K562 (cell line): ENCODE results near the gene CCN6. TPM values are rescaled to one million over a fixed set of nuclear protein-coding genes. Genes with fewer than 3 reads are reported as not detected.

Experiments used
- ATAC-seq: fragments of 200-7000 bp; cut with Tn5 transposase; 3 replicates; pipeline ENCODE4 v1.9.1; 2020; ENCODE audit warnings: moderate library complexity
- BruUV-seq: library from RNA; stranded (reverse); fragments of 400-500 nt; replicated peaks from 2 replicates; lab custom pipeline; 2021; lab: Mats Ljungman, UMichigan
- CTCF ChIA-PET: fragments of 300-600 bp; formaldehyde crosslinking; extraction: SDS; loops from one replicate; lab custom pipeline; 2021; ENCODE audit warnings: low intra/inter-chr PET ratio; lab: Yijun Ruan, JAX
- POLR2A ChIA-PET: fragments of 300-600, 350-650 bp; sonication (Branson Sonifier 250); formaldehyde crosslinking; extraction: SDS; loops from one replicate; lab custom pipeline; 2021; ENCODE audit warnings: antibody characterized with exemption, inconsistent platforms; lab: Yijun Ruan, JAX
- DNase-seq, 4 experiments: peaks; one replicate each; pipeline versions ENCODE4 v3.0.0 to v3.0.0-alpha.2; 2011 to 2018; ENCODE audit warnings: low spot score in 3 of 4, mixed read lengths in 3 of 4; ENCODE audit errors: extremely low read depth in 1 of 4
- FAIRE-seq: peaks from 2 replicates; lab custom pipeline; 2011; peaks lifted over from hg19 to GRCh38; lab: Jason Lieb, UNC
- H2AFZ ChIP-seq: 2 replicates; pipeline ENCODE4 v1.6.0; 2011; ENCODE audit warnings: low read depth, low read length, control low read depth, inconsistent platforms
- H3K27ac ChIP-seq: fragments of 200-600 bp; 3 replicates; pipeline ENCODE4 v1.8.0; 2011; ENCODE audit warnings: low read depth, mild to moderate bottlenecking, control low read depth, inconsistent platforms, low read length, moderate library complexity, mixed read lengths; ENCODE audit errors: extremely low read depth
- H3K27me3 ChIP-seq, 2 experiments: fragments of 300-600 bp in 1 of 2; 2 replicates in 1 of 2; 3 replicates in 1 of 2; pipeline versions ENCODE4 v1.6.0 to v1.8.0; 2011; ENCODE audit warnings: inconsistent platforms in 2 of 2, low read length in 2 of 2, mild to moderate bottlenecking in 1 of 2, mixed read lengths in 1 of 2, moderate library complexity in 1 of 2; ENCODE audit not compliant: control insufficient read depth in 2 of 2, insufficient read depth in 2 of 2
- H3K36me3 ChIP-seq: fragments of 300-600 bp; 3 replicates; pipeline ENCODE4 v1.8.0; 2011; ENCODE audit warnings: mild to moderate bottlenecking, low read length, inconsistent platforms; ENCODE audit not compliant: control insufficient read depth, insufficient read depth
- H3K4me1 ChIP-seq, 2 experiments: fragments of 200-600 bp in 1 of 2; replicated peaks in 1 of 2; 2 replicates in 1 of 2; 3 replicates in 1 of 2; pipeline versions ENCODE4 v1.5.1 to v1.8.0; 2011; ENCODE audit warnings: inconsistent platforms in 2 of 2, low read length in 2 of 2, mild to moderate bottlenecking in 1 of 2, mixed read lengths in 1 of 2, moderate library complexity in 1 of 2; ENCODE audit not compliant: control insufficient read depth in 2 of 2, insufficient read depth in 2 of 2
- H3K4me2 ChIP-seq: 2 replicates; pipeline ENCODE4 v1.6.1; 2011; ENCODE audit warnings: low read length, control low read depth, inconsistent platforms, mixed read lengths; ENCODE audit not compliant: insufficient read depth
- H3K4me3 ChIP-seq: fragments of 200-600 bp; sonication (generic), shearing (Covaris generic); 2 replicates; pipeline ENCODE4 v1.5.1; 2016; ENCODE audit warnings: control low read depth, inconsistent platforms
- H3K79me2 ChIP-seq: fragments of 200-600 bp; 3 replicates; pipeline ENCODE4 v1.8.0; 2011; ENCODE audit warnings: low read length, inconsistent platforms; ENCODE audit not compliant: control insufficient read depth, insufficient read depth
- H3K9ac ChIP-seq, 2 experiments: 2 replicates each; pipeline versions ENCODE4 v1.6.0 to v1.6.1; 2011; ENCODE audit warnings: low read depth in 2 of 2, low read length in 2 of 2, control low read depth in 1 of 2, inconsistent platforms in 1 of 2, mild to moderate bottlenecking in 1 of 2, mixed read lengths in 1 of 2; ENCODE audit not compliant: insufficient read depth in 1 of 2
- H3K9me1 ChIP-seq: one replicate; pipeline ENCODE4 v1.6.0; 2011; ENCODE audit warnings: inconsistent platforms, mild to moderate bottlenecking, low read length, moderate library complexity; ENCODE audit not compliant: control insufficient read depth, insufficient read depth
- H3K9me3 ChIP-seq: replicated peaks from 2 replicates; pipeline ENCODE4 v1.5.1; 2011; ENCODE audit warnings: low read depth, low read length, inconsistent platforms; ENCODE audit not compliant: control insufficient read depth, insufficient read depth
- H4K20me1 ChIP-seq: replicated peaks from 2 replicates; pipeline ENCODE4 v1.6.1; 2011; ENCODE audit warnings: low read length, inconsistent platforms, mixed read lengths; ENCODE audit not compliant: control insufficient read depth, insufficient read depth
- CAMTA2 ChIP-seq: fragments of 250-450 bp; sonication (Bioruptor Pico); conservative IDR thresholded peaks from 2 replicates; pipeline ENCODE4 v1.5.1; 2022
- LARP7 ChIP-seq: fragments of 450-650 bp; IDR thresholded peaks from 2 replicates; pipeline ENCODE4 v1.6.1; 2016
- MEIS2 ChIP-seq: fragments of 450-650 bp; IDR thresholded peaks from 2 replicates; pipeline ENCODE4 v1.6.1; 2014; ENCODE audit warnings: mild to moderate bottlenecking; ENCODE audit not compliant: partially characterized antibody
- NFE2L1 ChIP-seq: fragments of 450-650 bp; IDR thresholded peaks from 2 replicates; pipeline ENCODE4 v1.6.1; 2016; ENCODE audit warnings: missing genetic modification characterization, low read depth, mild to moderate bottlenecking, missing compliant biosample characterization, moderate library complexity, borderline replicate concordance
- NFIX ChIP-seq: fragments of 250-450 bp; sonication (Bioruptor Pico); IDR thresholded peaks from 2 replicates; pipeline ENCODE4 v1.4.0; 2020; ENCODE audit warnings: low read depth, mild to moderate bottlenecking, moderate library complexity
- NR2C2 ChIP-seq, 2 experiments: fragments of 200-800 bp in 1 of 2; sonication (Bioruptor generic) in 1 of 2; sonication (generic) in 1 of 2; formaldehyde crosslinking in 1 of 2; IDR thresholded peaks; 2 replicates each; pipeline versions ENCODE4 v1.6.1 to v1.8.0; 2016 to 2022; ENCODE audit warnings: mild to moderate bottlenecking in 1 of 2, missing compliant biosample characterization in 1 of 2, missing genetic modification characterization in 1 of 2, missing genetic modification reagents in 1 of 2
- RBM34 ChIP-seq: fragments of 200-400 bp; formaldehyde crosslinking; IDR thresholded peaks from 2 replicates; pipeline ENCODE4 v1.6.1; 2018; ENCODE audit warnings: low read length, borderline replicate concordance; ENCODE audit not compliant: insufficient read depth
- STAT5A ChIP-seq: IDR thresholded peaks from 2 replicates; pipeline ENCODE4 v1.6.1; 2012; ENCODE audit warnings: low read length, inconsistent platforms, borderline replicate concordance
- TSC22D4 ChIP-seq: fragments of 450-650 bp; IDR thresholded peaks from 2 replicates; pipeline ENCODE4 v1.6.1; 2016; ENCODE audit warnings: missing genetic modification characterization, missing biosample characterization, control low read depth
- ZBTB8A ChIP-seq: fragments of 450-650 bp; IDR thresholded peaks from 2 replicates; pipeline ENCODE4 v1.6.1; 2018; ENCODE audit warnings: mild to moderate bottlenecking, moderate library complexity; ENCODE audit not compliant: partially characterized antibody
- ZNF174 ChIP-seq: fragments of 250-450 bp; sonication (Bioruptor Pico); IDR thresholded peaks from 2 replicates; pipeline ENCODE4 v1.4.0; 2020; ENCODE audit warnings: mild to moderate bottlenecking
- WGBS: fragments of 100-300 bp; shearing (Covaris generic); methylation state at CpG from one replicate; pipeline ENCODE4 v1.1.6; 2016; ENCODE audit warnings: low coverage, mixed read lengths; ENCODE audit not compliant: insufficient coverage; ENCODE audit errors: missing lambda C conversion rate; 5-methylcytosine and 5-hydroxymethylcytosine counted together
- in situ Hi-C: fragments of 300-500 bp; cut with MboI; formaldehyde crosslinking; loops from 4 replicates; pipeline ENCODE4 v1.15.0; 2018; ENCODE audit warnings: inconsistent platforms, mixed read lengths
- intact Hi-C: fragments of 100-400 bp; cut with micrococcal nuclease; formaldehyde crosslinking; loops from 2 replicates; pipeline ENCODE4 v1.14.2; 2022
- polyA plus RNA-seq, 8 experiments: library from polyadenylated mRNA; depleted of rRNA in 4 of 8; stranded (reverse) in 5 of 8; unstranded in 3 of 8; fragments of >200 nt; fragmentation: Nextera tagmentation in 2 of 8; fragmentation: Illumina TruSeq in 1 of 8; extraction: Ambion mirVana in 2 of 8; extraction: Trizol in 1 of 8; gene quantifications; 2 replicates each; pipeline versions ENCODE4 v1.2.1 to v1.2.3, GENCODE V29; 2011 to 2014; ENCODE audit warnings: inconsistent platforms in 1 of 8, missing spikeins in 1 of 8
- total RNA-seq, 7 experiments: library from RNA; depleted of rRNA in 6 of 7; stranded (reverse); fragments of >200 nt in 6 of 7; fragmentation: Illumina TruSeq in 2 of 7; extraction: Trizol in 2 of 7; gene quantifications; 2 replicates each; pipeline versions ENCODE4 v1.2.1 to v1.2.3, GENCODE V29; 2011 to 2021; ENCODE audit warnings: low replicate concordance in 1 of 7
- TF ChIP-seq, protein P1 (sequence below): fragments of 450-650 bp; IDR thresholded peaks from 2 replicates; pipeline ENCODE4 v1.6.1; 2016; ENCODE audit warnings: low read depth
- TF ChIP-seq, protein P2 (sequence below): fragments of 450-650 bp; formaldehyde crosslinking; IDR thresholded peaks from 2 replicates; pipeline ENCODE4 v1.4.0; 2020; ENCODE audit warnings: mild to moderate bottlenecking, mixed read lengths

Gene CCN6
- total and polyA plus RNA-seq, 9 of the 15 experiments (the other 6 are each of a cell fraction or from before 2014, with no cell fraction given) = 0.04 to 0.62 (median 0.21) TPM; not detected in 2

DNA sequence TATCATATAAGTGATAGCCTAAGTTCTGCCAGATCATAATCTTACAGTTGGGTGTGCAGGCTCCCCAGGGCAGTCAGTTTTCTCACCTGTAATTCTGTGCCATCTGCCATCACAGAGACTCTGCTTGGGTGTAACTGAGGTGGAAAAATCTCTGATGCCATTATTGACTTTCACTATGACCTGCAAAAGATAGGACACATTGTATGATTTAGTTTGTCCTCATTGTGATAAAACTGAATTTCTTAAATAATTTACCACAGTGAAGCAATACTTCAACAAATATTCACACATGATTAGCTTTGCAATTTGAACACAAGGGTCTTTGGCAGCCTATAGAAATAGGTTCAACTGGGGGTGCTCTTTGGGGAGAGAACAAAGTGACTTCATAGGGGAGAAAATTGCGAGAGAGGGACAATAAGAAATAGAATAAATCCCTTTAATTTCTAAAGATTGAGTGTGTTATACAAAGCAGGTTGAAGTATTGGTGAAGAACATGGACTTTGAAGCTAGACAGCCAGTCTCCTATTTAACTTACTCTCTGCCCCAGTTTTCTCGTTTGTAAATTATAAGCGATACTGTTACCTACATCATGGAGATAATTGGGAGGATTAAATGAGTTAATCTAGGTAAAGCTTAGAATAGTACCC lies 60.8 kb downstream of the CCN6 start:
- WGBS = 17% methylated on average over 3 of the region's 3 CpGs
- DNase-seq (no peak), FAIRE-seq (no peak), ATAC-seq (no peak)
- Histone ChIP-seq H4K20me1 (no peaks in the 10 kb centered on the region), H3K9ac (no peak overlapping the region), H3K79me2 (no peaks in the 10 kb centered on the region), H3K9me3 (no peaks in the 10 kb centered on the region), H3K4me2 (no peak overlapping the region), H3K4me1 (no peaks in the 10 kb centered on the region; a peak in 1 of 5 replicates), H3K27me3 (no peaks in the 10 kb centered on the region; a peak in 1 of 5 replicates), H3K27ac (no peak overlapping the region), H3K36me3 (no peaks in the 10 kb centered on the region), H2AFZ (no peak overlapping the region), H3K4me3 (no peak overlapping the region), H3K9me1 (no peaks in the 10 kb centered on the region)
- intact Hi-C loops = no loop called here
- ChIA-PET POLR2A (no interaction called here), CTCF (no interaction called here)
- no TSS peak for BruUV-seq
- TF ChIP-seq TSC22D4 (tag) = no peak
- no peak for TF ChIP-seq LARP7
- TF ChIP-seq, protein P1, sequence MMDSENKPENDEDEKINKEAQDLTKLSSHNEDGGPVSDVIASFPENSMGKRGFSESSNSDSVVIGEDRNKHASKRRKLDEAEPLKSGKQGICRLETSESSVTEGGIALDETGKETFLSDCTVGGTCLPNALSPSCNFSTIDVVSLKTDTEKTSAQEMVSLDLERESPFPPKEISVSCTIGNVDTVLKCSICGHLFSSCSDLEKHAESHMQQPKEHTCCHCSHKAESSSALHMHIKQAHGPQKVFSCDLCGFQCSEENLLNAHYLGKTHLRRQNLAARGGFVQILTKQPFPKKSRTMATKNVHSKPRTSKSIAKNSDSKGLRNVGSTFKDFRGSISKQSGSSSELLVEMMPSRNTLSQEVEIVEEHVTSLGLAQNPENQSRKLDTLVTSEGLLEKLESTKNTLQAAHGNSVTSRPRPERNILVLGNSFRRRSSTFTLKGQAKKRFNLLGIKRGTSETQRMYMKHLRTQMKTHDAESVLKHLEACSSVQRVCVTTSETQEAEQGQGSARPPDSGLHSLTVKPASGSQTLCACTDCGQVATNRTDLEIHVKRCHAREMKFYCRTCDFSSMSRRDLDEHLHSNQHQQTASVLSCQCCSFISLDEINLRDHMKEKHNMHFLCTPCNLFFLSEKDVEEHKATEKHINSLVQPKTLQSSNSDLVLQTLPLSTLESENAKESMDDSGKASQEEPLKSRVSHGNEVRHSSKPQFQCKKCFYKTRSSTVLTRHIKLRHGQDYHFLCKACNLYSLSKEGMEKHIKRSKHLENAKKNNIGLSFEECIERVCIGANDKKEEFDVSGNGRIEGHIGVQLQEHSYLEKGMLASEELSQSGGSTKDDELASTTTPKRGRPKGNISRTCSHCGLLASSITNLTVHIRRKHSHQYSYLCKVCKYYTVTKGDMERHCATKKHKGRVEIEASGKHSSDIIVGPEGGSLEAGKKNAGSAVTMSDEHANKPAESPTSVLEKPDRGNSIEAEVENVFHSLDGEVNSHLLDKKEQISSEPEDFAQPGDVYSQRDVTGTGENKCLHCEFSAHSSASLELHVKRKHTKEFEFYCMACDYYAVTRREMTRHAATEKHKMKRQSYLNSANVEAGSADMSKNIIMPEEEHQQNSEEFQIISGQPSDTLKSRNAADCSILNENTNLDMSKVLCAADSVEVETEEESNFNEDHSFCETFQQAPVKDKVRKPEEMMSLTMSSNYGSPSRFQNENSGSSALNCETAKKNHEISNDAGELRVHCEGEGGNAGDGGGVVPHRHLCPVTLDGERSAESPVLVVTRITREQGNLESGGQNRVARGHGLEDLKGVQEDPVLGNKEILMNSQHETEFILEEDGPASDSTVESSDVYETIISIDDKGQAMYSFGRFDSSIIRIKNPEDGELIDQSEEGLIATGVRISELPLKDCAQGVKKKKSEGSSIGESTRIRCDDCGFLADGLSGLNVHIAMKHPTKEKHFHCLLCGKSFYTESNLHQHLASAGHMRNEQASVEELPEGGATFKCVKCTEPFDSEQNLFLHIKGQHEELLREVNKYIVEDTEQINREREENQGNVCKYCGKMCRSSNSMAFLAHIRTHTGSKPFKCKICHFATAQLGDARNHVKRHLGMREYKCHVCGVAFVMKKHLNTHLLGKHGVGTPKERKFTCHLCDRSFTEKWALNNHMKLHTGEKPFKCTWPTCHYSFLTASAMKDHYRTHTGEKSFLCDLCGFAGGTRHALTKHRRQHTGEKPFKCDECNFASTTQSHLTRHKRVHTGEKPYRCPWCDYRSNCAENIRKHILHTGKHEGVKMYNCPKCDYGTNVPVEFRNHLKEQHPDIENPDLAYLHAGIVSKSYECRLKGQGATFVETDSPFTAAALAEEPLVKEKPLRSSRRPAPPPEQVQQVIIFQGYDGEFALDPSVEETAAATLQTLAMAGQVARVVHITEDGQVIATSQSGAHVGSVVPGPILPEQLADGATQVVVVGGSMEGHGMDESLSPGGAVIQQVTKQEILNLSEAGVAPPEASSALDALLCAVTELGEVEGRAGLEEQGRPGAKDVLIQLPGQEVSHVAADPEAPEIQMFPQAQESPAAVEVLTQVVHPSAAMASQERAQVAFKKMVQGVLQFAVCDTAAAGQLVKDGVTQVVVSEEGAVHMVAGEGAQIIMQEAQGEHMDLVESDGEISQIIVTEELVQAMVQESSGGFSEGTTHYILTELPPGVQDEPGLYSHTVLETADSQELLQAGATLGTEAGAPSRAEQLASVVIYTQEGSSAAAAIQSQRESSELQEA = no peak
- TF ChIP-seq CAMTA2 = no peak
- no peak for TF ChIP-seq ZNF174 (CRISPR knock-in tag)
- no peak for TF ChIP-seq NR2C2 (CRISPR knock-in tag; IDR thresholded peaks at IDR 0.05)
- TF ChIP-seq NR2C2 (tag; IDR thresholded peaks at IDR 0.05) = no peak
- no peak for TF ChIP-seq ZBTB8A
- no peak for TF ChIP-seq STAT5A
- no peak for TF ChIP-seq NFE2L1 (tag)
- TF ChIP-seq RBM34 = no peak
- TF ChIP-seq NFIX (CRISPR knock-in tag) = no peak
- no peak for TF ChIP-seq MEIS2
- TF ChIP-seq, protein P2, sequence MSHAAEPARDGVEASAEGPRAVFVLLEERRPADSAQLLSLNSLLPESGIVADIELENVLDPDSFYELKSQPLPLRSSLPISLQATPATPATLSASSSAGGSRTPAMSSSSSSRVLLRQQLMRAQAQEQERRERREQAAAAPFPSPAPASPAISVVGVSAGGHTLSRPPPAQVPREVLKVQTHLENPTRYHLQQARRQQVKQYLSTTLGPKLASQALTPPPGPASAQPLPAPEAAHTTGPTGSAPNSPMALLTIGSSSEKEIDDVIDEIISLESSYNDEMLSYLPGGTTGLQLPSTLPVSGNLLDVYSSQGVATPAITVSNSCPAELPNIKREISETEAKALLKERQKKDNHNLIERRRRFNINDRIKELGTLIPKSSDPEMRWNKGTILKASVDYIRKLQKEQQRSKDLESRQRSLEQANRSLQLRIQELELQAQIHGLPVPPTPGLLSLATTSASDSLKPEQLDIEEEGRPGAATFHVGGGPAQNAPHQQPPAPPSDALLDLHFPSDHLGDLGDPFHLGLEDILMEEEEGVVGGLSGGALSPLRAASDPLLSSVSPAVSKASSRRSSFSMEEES (CRISPR knock-in tag) = no peak
- in situ Hi-C loops = no loop called here
